NB4 (cell line): ENCODE data around the gene FBXO34.
A peak's percentile ranks its signal among the peaks of the same experiment; 100 is the strongest.
"Not testable (repeated sequence)": the region's sequence is repeated elsewhere in the genome, so short reads cannot be mapped to it uniquely, and the experiment has no call there.

Experiments
- DNase-seq: peaks from one replicate; pipeline ENCODE4 v3.0.0; 2010; ENCODE audit warnings: low read depth
- H3K4me3 ChIP-seq: one replicate; pipeline ENCODE4 v1.5.1; 2011; ENCODE audit warnings: mild to moderate bottlenecking, low read depth, low read length, moderate library complexity
- CTCF ChIP-seq: IDR thresholded peaks from one replicate; pipeline ENCODE4 v1.5.1; 2012; ENCODE audit warnings: low read depth, low read length
- MYC ChIP-seq: IDR thresholded peaks from 2 replicates; pipeline ENCODE4 v1.6.1; 2011; ENCODE audit warnings: low read depth, low read length
- POLR2A ChIP-seq: IDR thresholded peaks from 2 replicates; pipeline ENCODE4 v1.6.1; 2011; ENCODE audit warnings: mild to moderate bottlenecking; ENCODE audit not compliant: insufficient read length; ENCODE audit errors: extremely low read depth
- TF ChIP-seq, protein P1 (sequence below): IDR thresholded peaks from 2 replicates; pipeline ENCODE4 v1.6.1; 2011; ENCODE audit warnings: low read depth, low read length

The FBXO34 gene

GRCh38 chr14:55336162-55336561 lies 64.9 kb downstream of the FBXO34 start:
- no peak overlapping the region for H3K4me3 ChIP-seq
- DNase-seq: no peak
- TF ChIP-seq, protein P1, sequence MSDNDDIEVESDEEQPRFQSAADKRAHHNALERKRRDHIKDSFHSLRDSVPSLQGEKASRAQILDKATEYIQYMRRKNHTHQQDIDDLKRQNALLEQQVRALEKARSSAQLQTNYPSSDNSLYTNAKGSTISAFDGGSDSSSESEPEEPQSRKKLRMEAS: no peak
- TF ChIP-seq MYC (no peak), POLR2A (no peak), CTCF (no peak)

GRCh38 chr14:55336691-55337090 lies 65.5 kb downstream of the FBXO34 start:
- no peak overlapping the region for H3K4me3 ChIP-seq
- no peak for DNase-seq
- TF ChIP-seq CTCF (no peak), MYC (no peak), POLR2A (no peak)
- TF ChIP-seq, protein P1: no peak

DNA sequence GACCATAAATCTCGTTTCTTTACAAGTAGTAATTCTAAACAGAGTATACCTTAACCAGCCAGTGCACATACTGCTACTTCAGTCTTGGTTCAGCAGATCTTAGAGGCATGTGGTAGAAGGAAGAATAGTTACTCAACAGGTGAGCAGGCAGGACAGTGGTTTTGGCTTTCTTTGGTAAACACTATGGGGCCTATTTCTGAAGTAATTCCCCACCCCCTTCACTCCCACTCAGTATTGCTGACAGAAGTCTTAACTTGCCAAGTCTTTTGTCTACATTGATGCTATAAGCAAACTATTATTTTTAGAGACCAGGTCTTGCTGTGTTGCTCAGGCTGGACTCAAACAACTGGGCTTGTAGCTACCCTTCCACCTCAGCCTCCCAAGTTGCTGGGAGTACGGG lies 68.5 kb downstream of the FBXO34 start:
- no peak overlapping the region for H3K4me3 ChIP-seq
- no peak for TF ChIP-seq POLR2A
- TF ChIP-seq, protein P1: no peak
- no peak for TF ChIP-seq CTCF
- TF ChIP-seq MYC: no peak
- DNase-seq: peak; percentile 42

GRCh38 chr14:55340482-55340881 lies 69.3 kb downstream of the FBXO34 start:
- TF ChIP-seq, protein P1: no peak
- no peak for TF ChIP-seq CTCF
- TF ChIP-seq MYC: no peak
- TF ChIP-seq POLR2A: no peak
- H3K4me3 ChIP-seq: no peak overlapping the region
- DNase-seq: no peak

DNA sequence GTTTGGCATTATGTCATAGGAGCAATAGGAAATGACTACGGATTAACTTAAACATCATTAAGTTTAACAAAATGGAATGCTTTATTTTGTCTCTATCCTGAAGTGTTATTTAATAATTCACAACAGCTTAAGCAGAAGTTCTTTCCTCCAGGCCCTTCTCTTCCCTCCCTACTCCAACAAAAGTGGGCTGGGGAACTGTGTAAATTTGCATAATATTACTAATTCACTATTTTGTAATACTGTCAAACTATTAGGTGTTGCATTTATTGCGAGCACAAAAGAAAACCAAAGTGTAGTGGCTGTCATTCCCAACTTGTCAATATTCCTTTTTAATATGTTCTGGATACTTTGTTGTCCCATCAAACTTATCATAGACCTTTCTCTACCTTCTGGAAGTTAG lies 70.6 kb downstream of the FBXO34 start:
- no peak overlapping the region for H3K4me3 ChIP-seq
- TF ChIP-seq, protein P1: no peak
- TF ChIP-seq CTCF (no peak), POLR2A (no peak), MYC (no peak)
- DNase-seq: no peak

GRCh38 chr14:55344582-55345163 lies 73.5 kb downstream of the FBXO34 start:
- not testable (repeated sequence) for H3K4me3 ChIP-seq, DNase-seq
